Panc1 (cell line): Measurements from ENCODE around the gene G2E3. TPM values are rescaled to one million over a fixed set of nuclear protein-coding genes. Genes with fewer than 3 reads are reported as not detected.

Experiments
- ATAC-seq: fragments of 200-7000 bp; cut with Tn5 transposase; 2 replicates; pipeline ENCODE4 v1.9.1; 2020; ENCODE audit warnings: mild to moderate bottlenecking, moderate library complexity
- BruUV-seq: library from RNA; stranded (reverse); fragments of 400-500 nt; replicated peaks from 2 replicates; lab custom pipeline; 2021; lab: Mats Ljungman, UMichigan
- CTCF ChIA-PET: fragments of 300-600 bp; sonication (Branson Sonifier 250); formaldehyde crosslinking; loops from one replicate; lab custom pipeline; 2022; ENCODE audit warnings: antibody characterized with exemption; lab: Charles Lee
- POLR2A ChIA-PET: fragments of 300-600 bp; sonication (Branson Sonifier 250); formaldehyde crosslinking; loops from one replicate; lab custom pipeline; 2022; ENCODE audit warnings: antibody characterized with exemption; lab: Charles Lee
- DNase-seq: peaks from one replicate; pipeline ENCODE4 v3.0.0-alpha.2; 2010; ENCODE audit warnings: low read depth, low spot score
- H3K27ac ChIP-seq: 2 replicates; pipeline ENCODE4 v1.5.1; 2011; ENCODE audit warnings: mild to moderate bottlenecking, low read length, inconsistent platforms
- H3K27me3 ChIP-seq: fragments of 200-500 bp; sonication (Bioruptor generic); 2 replicates; pipeline ENCODE4 v1.6.0; 2014; ENCODE audit warnings: low read length, inconsistent platforms; ENCODE audit not compliant: control insufficient read depth, insufficient read depth
- H3K36me3 ChIP-seq: fragments of 200-500 bp; sonication (Bioruptor generic); 2 replicates; pipeline ENCODE4 v1.5.1; 2014; ENCODE audit warnings: inconsistent platforms, mild to moderate bottlenecking, low read length, moderate library complexity; ENCODE audit not compliant: control insufficient read depth, insufficient read depth
- H3K4me1 ChIP-seq: 2 replicates; pipeline ENCODE4 v1.5.1; 2011; ENCODE audit warnings: inconsistent platforms, mild to moderate bottlenecking, low read length, moderate library complexity; ENCODE audit not compliant: control insufficient read depth, insufficient read depth
- H3K4me3 ChIP-seq, 2 experiments: 2 replicates each; pipeline ENCODE4 v1.5.1; 2011 to 2012; ENCODE audit warnings: low read depth in 2 of 2, low read length in 2 of 2, mild to moderate bottlenecking in 2 of 2, inconsistent platforms in 1 of 2, moderate library complexity in 1 of 2
- H3K9me3 ChIP-seq: fragments of 200-500 bp; sonication (Bioruptor generic); 2 replicates; pipeline ENCODE4 v1.5.1; 2014; ENCODE audit warnings: low read depth, mild to moderate bottlenecking, inconsistent platforms, low read length, moderate library complexity; ENCODE audit not compliant: control insufficient read depth, insufficient read depth
- CTCF ChIP-seq: fragments of 450-650 bp; IDR thresholded peaks from 2 replicates; pipeline ENCODE4 v1.5.1; 2017; ENCODE audit warnings: mild to moderate bottlenecking
- POLR2AphosphoS5 ChIP-seq: IDR thresholded peaks from 2 replicates; pipeline ENCODE4 v1.6.1; 2012; ENCODE audit warnings: mild to moderate bottlenecking, low read depth, low read length, moderate library complexity
- REST ChIP-seq, 2 experiments: IDR thresholded peaks; 2 replicates each; pipeline ENCODE4 v1.6.1; 2011 to 2012; ENCODE audit warnings: low read depth in 2 of 2, control low read depth in 1 of 2, low read length in 1 of 2, mild to moderate bottlenecking in 1 of 2, moderate library complexity in 1 of 2; ENCODE audit not compliant: insufficient read depth in 1 of 2
- SIN3A ChIP-seq: IDR thresholded peaks from 2 replicates; pipeline ENCODE4 v1.6.1; 2012; ENCODE audit warnings: low read depth, mild to moderate bottlenecking, low read length, moderate library complexity, borderline replicate concordance; ENCODE audit not compliant: insufficient read depth
- TCF7L2 ChIP-seq: IDR thresholded peaks from 2 replicates; pipeline ENCODE4 v1.6.1; 2011; ENCODE audit warnings: mild to moderate bottlenecking, low read depth, low read length, inconsistent platforms
- in situ Hi-C: cut with HindIII; loops from 2 replicates; pipeline ENCODE4 v1.10.0; 2016; ENCODE audit warnings: low sequenced_read_pairs, low pct_unique_long_range_greater_than_20kb
- intact Hi-C: fragments of 100-400 bp; cut with micrococcal nuclease; formaldehyde crosslinking; loops from one replicate; pipeline ENCODE4 v1.10.0; 2022; ENCODE audit not compliant: unreplicated experiment
- total RNA-seq: library from RNA; stranded (reverse); gene quantifications from one replicate; pipeline ENCODE4 v1.2.1, GENCODE V29; 2021; ENCODE audit not compliant: unreplicated experiment

Gene G2E3
- total RNA-seq, 1 experiment from 2014 or later = 27.5 TPM

GRCh38 chr14:30587141-30587540 is 28.2 kb downstream of the G2E3 start:
- no peak for DNase-seq
- ChIA-PET CTCF (no interaction called here), POLR2A (no interaction called here)
- no peak overlapping the region for H3K27ac ChIP-seq
- in situ Hi-C loops (no loop called here), intact Hi-C loops (no loop called here)
- TF ChIP-seq REST (IDR thresholded peaks at IDR 0.05; ENCODE audit: insufficient read depth in 1 of 2, low read depth in 2 of 2, low read length in 1 of 2) = no peak
- no peak for TF ChIP-seq CTCF
- TF ChIP-seq TCF7L2 = no peak
- no peak overlapping the region for H3K4me3 ChIP-seq
- peaks cover 2% of the 10 kb centered on the region; the same call in 1 of the 2 replicates for H3K9me3 ChIP-seq
- no peaks in the 10 kb centered on the region for H3K27me3 ChIP-seq
- no TSS peak for BruUV-seq
- H3K36me3 ChIP-seq = peaks cover 20% of the 10 kb centered on the region; the same call in 1 of the 2 replicates
- no peak for ATAC-seq
- no peaks in the 10 kb centered on the region for H3K4me1 ChIP-seq

- DNase-seq (no peak), ATAC-seq (no peak)
- H3K27me3 ChIP-seq = no peaks in the 10 kb centered on the region
- POLR2A ChIA-PET = no interaction called here
- H3K27ac ChIP-seq = no peak overlapping the region
- no peak for TF ChIP-seq REST (IDR thresholded peaks at IDR 0.05; ENCODE audit: insufficient read depth in 1 of 2, low read depth in 2 of 2, low read length in 1 of 2)
- TF ChIP-seq CTCF = no peak
- no peak for TF ChIP-seq TCF7L2
- no peak for TF ChIP-seq POLR2AphosphoS5
- TF ChIP-seq SIN3A = no peak
- intact Hi-C loops (no loop called here), in situ Hi-C loops (no loop called here)
- H3K4me1 ChIP-seq = no peaks in the 10 kb centered on the region
- H3K9me3 ChIP-seq = peaks cover 2% of the 10 kb centered on the region; the same call in 1 of the 2 replicates
- BruUV-seq = no TSS peak
- CTCF ChIA-PET = no interaction called here
- H3K4me3 ChIP-seq = no peak overlapping the region
- H3K36me3 ChIP-seq = peaks cover 32% of the 10 kb centered on the region; the same call in 1 of the 2 replicates
These were observed 29.9 kb downstream of the G2E3 start for GRCh38 chr14:30588873-30589272.
